ENCODE data around the gene SPATA21.
"Not testable (repeated sequence)": the region's sequence is repeated elsewhere in the genome, so short reads cannot be mapped to it uniquely, and the experiment has no call there.

The SPATA21 gene

GRCh38 chr1:16436946-16437474 lies at the start of gene SPATA21:
Gene SPATA21, minus strand, starts transcription at chr1:16437424. Its CDS starts 6,053 bp downstream, at chr1:16431371.
- DNase-seq (ENCODE audit: low read depth in 1 of 2, low spot score in 1 of 2) = no peak

- DNase-seq (ENCODE audit: low read depth in 1 of 2, low spot score in 1 of 2) = not testable (repeated sequence)
Measured at GRCh38 chr1:16487011-16487410, 49.8 kb upstream of the SPATA21 start.

GRCh38 chr1:16486316-16486715 lies 49.1 kb upstream of the SPATA21 start:
- DNase-seq (ENCODE audit: low read depth in 1 of 2, low spot score in 1 of 2) = not testable (repeated sequence)

GRCh38 chr1:16484931-16485330 lies 47.7 kb upstream of the SPATA21 start:
- DNase-seq (ENCODE audit: low read depth in 1 of 2, low spot score in 1 of 2) = no peak

- DNase-seq (ENCODE audit: low read depth in 1 of 2, low spot score in 1 of 2) = no peak
Measured at GRCh38 chr1:16484501-16484835, 47.2 kb upstream of the SPATA21 start.

GRCh38 chr1:16483639-16484500 lies 46.6 kb upstream of the SPATA21 start:
- DNase-seq (ENCODE audit: low read depth in 1 of 2, low spot score in 1 of 2) = not testable (repeated sequence)

- not testable (repeated sequence) for DNase-seq (ENCODE audit: low read depth in 1 of 2, low spot score in 1 of 2)
Measured at GRCh38 chr1:16483146-16483545, 45.9 kb upstream of the SPATA21 start.

GRCh38 chr1:16478091-16478490 lies 40.9 kb upstream of the SPATA21 start:
- no peak for DNase-seq (ENCODE audit: low read depth in 1 of 2, low spot score in 1 of 2)

- not testable (repeated sequence) for DNase-seq (ENCODE audit: low read depth in 1 of 2, low spot score in 1 of 2)
Measured at GRCh38 chr1:16475771-16476770, 38.8 kb upstream of the SPATA21 start.

- not testable (repeated sequence) for DNase-seq (ENCODE audit: low read depth in 1 of 2, low spot score in 1 of 2)
Measured at GRCh38 chr1:16474891-16475290, 37.7 kb upstream of the SPATA21 start.

- no peak for DNase-seq (ENCODE audit: low read depth in 1 of 2, low spot score in 1 of 2)
Measured at GRCh38 chr1:16474166-16474800, 37.1 kb upstream of the SPATA21 start.

GRCh38 chr1:16468558-16468957 lies 31.3 kb upstream of the SPATA21 start:
- no peak for DNase-seq (ENCODE audit: low read depth in 1 of 2, low spot score in 1 of 2)

GRCh38 chr1:16464917-16465625 lies 27.8 kb upstream of the SPATA21 start:
- no peak for DNase-seq (ENCODE audit: low read depth in 1 of 2, low spot score in 1 of 2)

GRCh38 chr1:16462773-16463330 lies 25.6 kb upstream of the SPATA21 start:
- no peak for DNase-seq (ENCODE audit: low read depth in 1 of 2, low spot score in 1 of 2)

- no peak for DNase-seq (ENCODE audit: low read depth in 1 of 2, low spot score in 1 of 2)
Measured at GRCh38 chr1:16461681-16462080, 24.5 kb upstream of the SPATA21 start.

GRCh38 chr1:16459352-16459925 lies 22.2 kb upstream of the SPATA21 start:
- no peak for DNase-seq (ENCODE audit: low read depth in 1 of 2, low spot score in 1 of 2)

- no peak for DNase-seq (ENCODE audit: low read depth in 1 of 2, low spot score in 1 of 2)
Measured at GRCh38 chr1:16458831-16459230, 21.6 kb upstream of the SPATA21 start.

- DNase-seq (ENCODE audit: low read depth in 1 of 2, low spot score in 1 of 2) = not testable (repeated sequence)
Measured at GRCh38 chr1:16456151-16456550, 18.9 kb upstream of the SPATA21 start.

- not testable (repeated sequence) for DNase-seq (ENCODE audit: low read depth in 1 of 2, low spot score in 1 of 2)
Measured at GRCh38 chr1:16454909-16455308, 17.7 kb upstream of the SPATA21 start.
